HCT116 (cell line): ENCODE data around the gene ENOX1. TPM values are rescaled to one million over a fixed set of nuclear protein-coding genes. Genes with fewer than 3 reads are reported as not detected.

Experiments
- ATAC-seq: fragments of 200-7000 bp; cut with Tn5 transposase; 2 replicates; pipeline ENCODE4 v1.9.1; 2020; ENCODE audit warnings: mild to moderate bottlenecking, moderate library complexity
- BruUV-seq: library from RNA; stranded (reverse); fragments of 400-500 nt; replicated peaks from 2 replicates; lab custom pipeline; 2021; lab: Mats Ljungman, UMichigan
- CTCF ChIA-PET: fragments of 300-600 bp; sonication (Branson Sonifier 250); formaldehyde crosslinking; loops from one replicate; lab custom pipeline; 2021; ENCODE audit warnings: antibody characterized with exemption; lab: Charles Lee
- POLR2A ChIA-PET: fragments of 300-600, 350-600 bp; sonication (Branson Sonifier 250); formaldehyde crosslinking; loops from one replicate; lab custom pipeline; 2021; ENCODE audit warnings: antibody characterized with exemption; lab: Charles Lee
- RAD21 ChIA-PET, 2 experiments: fragments of 300-600 bp; sonication (Branson Sonifier 250); formaldehyde crosslinking; loops; one replicate each; lab custom pipeline; 2023; ENCODE audit warnings: low total read pairs in 2 of 2; ENCODE audit not compliant: uncharacterized antibody in 2 of 2, unreplicated experiment in 2 of 2, low non-redundant PET in 1 of 2; lab: Charles Lee
- DNase-seq: peaks from one replicate; pipeline ENCODE4 v3.0.0-alpha.2; 2010; ENCODE audit warnings: low read depth, low spot score
- H2AFZ ChIP-seq: fragments of 200-600 bp; shearing (Covaris generic), sonication (generic); 2 replicates; pipeline ENCODE4 v1.6.1; 2017; ENCODE audit warnings: low read depth, mixed run types, mixed read lengths, antibody characterized with exemption, low read length; ENCODE audit not compliant: poor library complexity, severe bottlenecking
- H3K27ac ChIP-seq: 2 replicates; pipeline ENCODE4 v1.5.1; 2012; ENCODE audit warnings: low read depth, low read length
- H3K27me3 ChIP-seq: fragments of 200-600 bp; sonication (generic); 2 replicates; pipeline ENCODE4 v1.6.1; 2016; ENCODE audit warnings: mixed run types, low read length, mixed read lengths; ENCODE audit not compliant: insufficient read depth
- H3K36me3 ChIP-seq, 2 experiments: fragments of 200-500 bp in 1 of 2; fragments of 200-600 bp in 1 of 2; sonication (Bioruptor generic) in 1 of 2; sonication (generic) in 1 of 2; 2 replicates each; pipeline versions ENCODE4 v1.5.1 to v1.6.1; 2014 to 2016; ENCODE audit warnings: low read length in 2 of 2, inconsistent platforms in 1 of 2, mixed read lengths in 1 of 2, mixed run types in 1 of 2; ENCODE audit not compliant: insufficient read depth in 2 of 2, control insufficient read depth in 1 of 2
- H3K4me1 ChIP-seq, 2 experiments: fragments of 200-600 bp in 1 of 2; sonication (generic) in 1 of 2; 2 replicates each; pipeline versions ENCODE4 v1.5.1 to v1.6.1; 2012 to 2017; ENCODE audit warnings: low read length in 2 of 2, inconsistent platforms in 1 of 2, mild to moderate bottlenecking in 1 of 2, mixed read lengths in 1 of 2, mixed run types in 1 of 2, moderate library complexity in 1 of 2; ENCODE audit not compliant: insufficient read depth in 2 of 2, control insufficient read depth in 1 of 2
- H3K4me2 ChIP-seq: fragments of 200-600 bp; sonication (generic); 2 replicates; pipeline ENCODE4 v1.6.1; 2017; ENCODE audit warnings: mixed run types, low read length, mixed read lengths
- H3K4me3 ChIP-seq, 2 experiments: fragments of 200-600 bp in 1 of 2; sonication (generic) in 1 of 2; replicated peaks in 1 of 2; 2 replicates each; pipeline ENCODE4 v1.5.1; 2011 to 2016; ENCODE audit warnings: low read length in 2 of 2, control low read depth in 1 of 2, low read depth in 1 of 2, mild to moderate bottlenecking in 1 of 2, mixed read lengths in 1 of 2, mixed run types in 1 of 2
- H3K79me2 ChIP-seq: fragments of 200-600 bp; sonication (generic); 2 replicates; pipeline ENCODE4 v1.6.1; 2017; ENCODE audit warnings: mild to moderate bottlenecking, mixed run types, low read length, moderate library complexity, mixed read lengths; ENCODE audit not compliant: insufficient read depth
- H3K9ac ChIP-seq: fragments of 200-600 bp; sonication (generic); 2 replicates; pipeline ENCODE4 v1.6.1; 2016; ENCODE audit warnings: low read length, mixed read lengths
- H3K9me2 ChIP-seq: fragments of 200-600 bp; sonication (generic), shearing (Covaris generic); 2 replicates; pipeline ENCODE4 v1.6.1; 2017; ENCODE audit warnings: mixed run types, mild to moderate bottlenecking, moderate library complexity; ENCODE audit not compliant: insufficient read depth
- H3K9me3 ChIP-seq, 2 experiments: fragments of 200-500 bp in 1 of 2; fragments of 200-600 bp in 1 of 2; sonication (Bioruptor generic) in 1 of 2; sonication (generic) in 1 of 2; 2 replicates each; pipeline ENCODE4 v1.6.1; 2014 to 2017; ENCODE audit warnings: low read length in 2 of 2, mixed read lengths in 2 of 2, inconsistent platforms in 1 of 2, low read depth in 1 of 2, mild to moderate bottlenecking in 1 of 2, mixed run types in 1 of 2, moderate library complexity in 1 of 2; ENCODE audit not compliant: control insufficient read depth in 1 of 2, insufficient read depth in 1 of 2
- H4K20me1 ChIP-seq: fragments of 200-600 bp; sonication (generic), shearing (Covaris generic); 2 replicates; pipeline ENCODE4 v1.6.1; 2017; ENCODE audit warnings: mixed run types, mild to moderate bottlenecking, moderate library complexity; ENCODE audit not compliant: insufficient read depth
- ATF3 ChIP-seq: IDR thresholded peaks from 2 replicates; pipeline ENCODE4 v1.6.1; 2012
- CBX3 ChIP-seq: IDR thresholded peaks from 2 replicates; pipeline ENCODE4 v1.6.1; 2012; ENCODE audit warnings: low read depth
- CEBPB ChIP-seq: IDR thresholded peaks from 2 replicates; pipeline ENCODE4 v1.6.1; 2012; ENCODE audit warnings: low read depth
- CTCF ChIP-seq, 3 experiments: fragments of 200-600 bp in 1 of 3; sonication (generic) in 1 of 3; IDR thresholded peaks in 2 of 3; conservative IDR thresholded peaks in 1 of 3; 2 replicates each; pipeline ENCODE4 v1.5.1; 2012 to 2017; ENCODE audit warnings: low read depth in 2 of 3, low read length in 2 of 3, antibody characterized with exemption in 1 of 3, borderline replicate concordance in 1 of 3, control low read depth in 1 of 3, mild to moderate bottlenecking in 1 of 3, mixed read lengths in 1 of 3, mixed run types in 1 of 3, moderate library complexity in 1 of 3; ENCODE audit not compliant: insufficient read depth in 1 of 3
- EGR1 ChIP-seq: IDR thresholded peaks from 2 replicates; pipeline ENCODE4 v1.6.1; 2012; ENCODE audit warnings: low read depth
- EZH2 ChIP-seq: fragments of 200-600 bp; sonication (generic); IDR thresholded peaks from 2 replicates; pipeline ENCODE4 v1.6.1; 2017; ENCODE audit warnings: antibody characterized with exemption, mixed run types
- MAX ChIP-seq: IDR thresholded peaks from 2 replicates; pipeline ENCODE4 v1.6.1; 2012
- POLR2A ChIP-seq: IDR thresholded peaks from 2 replicates; pipeline ENCODE4 v1.7.0; 2011; ENCODE audit warnings: borderline replicate concordance; ENCODE audit not compliant: insufficient read depth, insufficient read length; ENCODE audit errors: extremely low read depth
- REST ChIP-seq: IDR thresholded peaks from 2 replicates; pipeline ENCODE4 v1.6.1; 2012; ENCODE audit warnings: low read depth
- SIN3A ChIP-seq: IDR thresholded peaks from 2 replicates; pipeline ENCODE4 v1.6.1; 2012; ENCODE audit warnings: low read depth
- SP1 ChIP-seq: IDR thresholded peaks from 2 replicates; pipeline ENCODE4 v1.6.1; 2012; ENCODE audit warnings: low read depth
- TCF7L2 ChIP-seq: IDR thresholded peaks from 2 replicates; pipeline ENCODE4 v1.7.0; 2011; ENCODE audit warnings: borderline replicate concordance, inconsistent platforms; ENCODE audit not compliant: insufficient read depth, insufficient read length; ENCODE audit errors: extremely low read depth
- ZFX ChIP-seq: fragments of 450-650 bp; IDR thresholded peaks from 2 replicates; pipeline ENCODE4 v1.6.1; 2017
- intact Hi-C: fragments of 100-400 bp; cut with micrococcal nuclease; formaldehyde crosslinking; loops from 2 replicates; pipeline ENCODE4 v1.10.0; 2022
- total RNA-seq: library from RNA; stranded (reverse); gene quantifications from one replicate; pipeline ENCODE4 v1.2.1, GENCODE V29; 2021; ENCODE audit not compliant: unreplicated experiment

ENOX1 gene
- total RNA-seq, 1 experiment from 2014 or later = 4.5 TPM

GRCh38 chr13:43203781-43204180 lies 583.0 kb downstream of the ENOX1 start:
- H3K27ac ChIP-seq = no peak overlapping the region
- RAD21 ChIA-PET = no interaction called here
- no peaks in the 10 kb centered on the region for H4K20me1 ChIP-seq
- TF ChIP-seq CTCF (IDR thresholded peaks at IDR 0.05 in 2 of 3, conservative IDR thresholded peaks at IDR 0.05 in 1 of 3; ENCODE audit: borderline replicate concordance in 1 of 3, insufficient read depth in 1 of 3, low read depth in 2 of 3, low read length in 2 of 3) = no peak
- no peak for TF ChIP-seq SIN3A
- no peak for TF ChIP-seq MAX
- TF ChIP-seq EGR1 = no peak
- TF ChIP-seq EZH2 = no peak
- TF ChIP-seq CEBPB = no peak
- TF ChIP-seq ZFX = no peak
- TF ChIP-seq SP1 = no peak
- TF ChIP-seq ATF3 = no peak
- TF ChIP-seq POLR2A = no peak
- no peak for TF ChIP-seq TCF7L2
- TF ChIP-seq REST = no peak
- no peak for TF ChIP-seq CBX3
- TF ChIP-seq, all 23 proteins: peak for 0
- Histone ChIP-seq H3K36me3 (no peaks in the 10 kb centered on the region), H3K9me2 (no peaks in the 10 kb centered on the region), H3K9ac (no peak overlapping the region), H2AFZ (no peak overlapping the region), H3K9me3 (peaks cover 0 to 4% of the 10 kb centered on the region in 2 experiments; a peak in 1 of 4 replicates), H3K4me2 (no peak overlapping the region), H3K27me3 (peaks cover 3% of the 10 kb centered on the region; the same call in 1 of the 2 replicates), H3K4me1 (no peaks in the 10 kb centered on the region), H3K4me3 (no peak overlapping the region), H3K79me2 (no peaks in the 10 kb centered on the region)
- no TSS peak for BruUV-seq
- ATAC-seq (no peak), DNase-seq (no peak)
- intact Hi-C loops = no loop called here
- CTCF ChIA-PET = no interaction called here
- POLR2A ChIA-PET = no interaction called here
